Esophagus (tissue), 2 donors: ENCODE results near the gene HSPA4. TPM values are rescaled to one million over a fixed set of nuclear protein-coding genes. Genes with fewer than 3 reads are reported as not detected.
"Not testable (repeated sequence)": the region's sequence is repeated elsewhere in the genome, so short reads cannot be mapped to it uniquely, and the experiment has no call there.

ENCODE experiments used
- H3K27ac ChIP-seq, 2 donors: one replicate each; pipeline ENCODE4 v1.5.1; 2013; ENCODE audit warnings: low read depth in 2 of 2, mild to moderate bottlenecking in 2 of 2, inconsistent platforms in 1 of 2, low read length in 1 of 2, moderate library complexity in 1 of 2
- H3K27me3 ChIP-seq, 2 donors: one replicate each; pipeline ENCODE4 v1.6.1; 2013; ENCODE audit warnings: low read length in 2 of 2, control low read depth in 1 of 2, mild to moderate bottlenecking in 1 of 2; ENCODE audit not compliant: insufficient read depth in 2 of 2, control insufficient read depth in 1 of 2
- H3K36me3 ChIP-seq, 2 donors: one replicate each; pipeline ENCODE4 v1.6.1; 2013; ENCODE audit warnings: low read length in 1 of 2; ENCODE audit not compliant: control insufficient read depth in 2 of 2, insufficient read depth in 2 of 2
- H3K4me1 ChIP-seq, 2 donors: one replicate each; pipeline ENCODE4 v1.6.1; 2013; ENCODE audit warnings: low read length in 1 of 2; ENCODE audit not compliant: control insufficient read depth in 2 of 2, insufficient read depth in 2 of 2
- H3K4me3 ChIP-seq, 2 donors: one replicate each; pipeline ENCODE4 v1.5.1; 2013; ENCODE audit warnings: low read length in 2 of 2, mild to moderate bottlenecking in 2 of 2, low read depth in 1 of 2, moderate library complexity in 1 of 2
- H3K9me3 ChIP-seq, 2 donors: one replicate each; pipeline ENCODE4 v1.6.1; 2013; ENCODE audit warnings: mild to moderate bottlenecking in 2 of 2, low read depth in 1 of 2, low read length in 1 of 2, moderate library complexity in 1 of 2; ENCODE audit not compliant: control insufficient read depth in 2 of 2, insufficient read depth in 1 of 2
- WGBS, 2 donors: extraction: QIAGEN DNeasy Blood & Tissue Kit; methylation state at CpG; one replicate each; pipeline ENCODE4 v1.1.7; 2013; 5-methylcytosine and 5-hydroxymethylcytosine counted together
- polyA plus RNA-seq, 2 donors: library from polyadenylated mRNA; stranded (reverse); fragments of 200-250 nt; gene quantifications; one replicate each; pipeline ENCODE4 v1.2.3, GENCODE V29; 2013
- donor health status: healthy with polysubstance abuse.
- donor health status: Bipolar disorder and iron deficiency.

The HSPA4 gene
- polyA plus RNA-seq, 2 donors: 60.6 to 103 TPM

GRCh38 chr5:133082128-133082527 lies 30.3 kb downstream of the HSPA4 start:
- no peaks in the 10 kb centered on the region for H3K27me3 ChIP-seq
- H3K4me3 ChIP-seq: no peak overlapping the region
- H3K36me3 ChIP-seq: peaks cover 0 to 3% of the 10 kb centered on the region in 2 donors
- no peaks in the 10 kb centered on the region for H3K9me3 ChIP-seq
- H3K27ac ChIP-seq: no peak overlapping the region
- no peaks in the 10 kb centered on the region for H3K4me1 ChIP-seq
- WGBS, 2 donors: 82 to 86% methylated on average over 4 of the region's 4 CpGs

GRCh38 chr5:133083901-133084300 lies 32.1 kb downstream of the HSPA4 start:
- no peak overlapping the region for H3K27ac ChIP-seq
- H3K9me3 ChIP-seq: no peaks in the 10 kb centered on the region
- no peak overlapping the region for H3K4me3 ChIP-seq
- peaks cover 0 to 2% of the 10 kb centered on the region in 2 donors for H3K36me3 ChIP-seq
- H3K4me1 ChIP-seq: no peaks in the 10 kb centered on the region
- H3K27me3 ChIP-seq: no peaks in the 10 kb centered on the region
- 92 to 96% methylated on average over 1 of the region's 1 CpG for WGBS, 2 donors

- H3K27ac ChIP-seq, H3K4me1 ChIP-seq, H3K9me3 ChIP-seq, H3K27me3 ChIP-seq, H3K36me3 ChIP-seq, H3K4me3 ChIP-seq: not testable (repeated sequence)
- 92 to 94% methylated on average over 6 of the region's 6 CpGs for WGBS, 2 donors
These were observed 33.4 kb downstream of the HSPA4 start for GRCh38 chr5:133085171-133085570.

- WGBS, 2 donors: 73 to 81% methylated on average over 4 of the region's 4 CpGs
- H3K36me3 ChIP-seq: peaks cover 3 to 11% of the 10 kb centered on the region in 2 donors
- H3K9me3 ChIP-seq: no peaks in the 10 kb centered on the region
- H3K4me3 ChIP-seq: no peak overlapping the region
- H3K27ac ChIP-seq: no peak overlapping the region
- H3K27me3 ChIP-seq: no peaks in the 10 kb centered on the region
- H3K4me1 ChIP-seq: no peaks in the 10 kb centered on the region
These were observed 34.6 kb downstream of the HSPA4 start for GRCh38 chr5:133086366-133086875.

GRCh38 chr5:133088064-133088463 lies 36.3 kb downstream of the HSPA4 start:
- H3K4me1 ChIP-seq: no peaks in the 10 kb centered on the region
- 96 to 98% methylated on average over 3 of the region's 3 CpGs for WGBS, 2 donors
- no peak overlapping the region for H3K4me3 ChIP-seq
- peaks cover 8 to 17% of the 10 kb centered on the region in 2 donors for H3K36me3 ChIP-seq
- H3K27me3 ChIP-seq: no peaks in the 10 kb centered on the region
- no peaks in the 10 kb centered on the region for H3K9me3 ChIP-seq
- H3K27ac ChIP-seq: no peak overlapping the region

- Histone ChIP-seq H3K27me3 (no peaks in the 10 kb centered on the region), H3K36me3 (peaks cover 13 to 17% of the 10 kb centered on the region in 2 donors), H3K4me1 (no peaks in the 10 kb centered on the region), H3K27ac (no peak overlapping the region), H3K4me3 (no peak overlapping the region), H3K9me3 (no peaks in the 10 kb centered on the region)
- WGBS, 2 donors: 94 to 95% methylated on average over 3 of the region's 3 CpGs
These were observed 39.2 kb downstream of the HSPA4 start for GRCh38 chr5:133091034-133091433.

GRCh38 chr5:133106343-133106742 lies 54.5 kb downstream of the HSPA4 start:
- peaks cover 2 to 7% of the 10 kb centered on the region in 2 donors for H3K36me3 ChIP-seq
- H3K27me3 ChIP-seq: no peaks in the 10 kb centered on the region
- no peak overlapping the region for H3K27ac ChIP-seq
- 61 to 71% methylated on average over 3 of the region's 3 CpGs for WGBS, 2 donors
- no peak overlapping the region for H3K4me3 ChIP-seq
- no peaks in the 10 kb centered on the region for H3K9me3 ChIP-seq
- no peaks in the 10 kb centered on the region for H3K4me1 ChIP-seq

GRCh38 chr5:133106761-133107572 lies 55.2 kb downstream of the HSPA4 start:
- no peaks in the 10 kb centered on the region for H3K4me1 ChIP-seq
- no peaks in the 10 kb centered on the region for H3K27me3 ChIP-seq
- peaks cover 2 to 7% of the 10 kb centered on the region in 2 donors for H3K36me3 ChIP-seq
- 81 to 84% methylated on average over 8 of the region's 8 CpGs for WGBS, 2 donors
- H3K27ac ChIP-seq: no peak overlapping the region
- H3K4me3 ChIP-seq: no peak overlapping the region
- no peaks in the 10 kb centered on the region for H3K9me3 ChIP-seq

GRCh38 chr5:133108481-133108921 lies 56.7 kb downstream of the HSPA4 start:
- WGBS, 2 donors: 46 to 57% methylated on average over 4 to 12 of the region's 13 CpGs
- Histone ChIP-seq H3K4me1 (no peaks in the 10 kb centered on the region), H3K27ac (no peak overlapping the region), H3K36me3 (peaks cover 2 to 7% of the 10 kb centered on the region in 2 donors), H3K27me3 (no peaks in the 10 kb centered on the region), H3K4me3 (no peak overlapping the region), H3K9me3 (no peaks in the 10 kb centered on the region)
